Measurements from ENCODE around the gene GMDS. TPM values are rescaled to one million over a fixed set of nuclear protein-coding genes. Genes with fewer than 3 reads are reported as not detected.

The GMDS gene
- total RNA-seq, 6 experiments from 2014 or later, result 13.2 to 18.0 (median 14.7) TPM

DNA sequence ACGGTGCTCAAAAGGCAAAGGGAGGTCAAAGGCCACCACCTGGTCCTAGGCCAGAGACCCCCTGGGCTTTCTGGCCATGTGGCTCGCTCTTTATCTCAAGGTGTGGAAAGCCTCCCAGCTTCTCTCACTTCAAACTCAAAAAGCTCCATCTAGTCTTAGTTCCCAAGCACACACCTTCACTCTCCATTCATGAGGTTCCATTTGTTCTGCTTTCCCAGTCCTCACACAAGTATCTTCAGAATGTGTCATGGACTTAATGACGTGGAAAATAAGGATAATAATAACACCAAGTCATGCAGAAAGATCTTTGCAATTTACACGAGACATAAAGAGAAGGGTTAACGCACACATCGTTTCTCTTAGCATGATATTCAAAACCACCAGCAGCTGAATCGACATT, 219.3 kb downstream of the GMDS start:
- H3K27me3 Mint-ChIP-seq (ENCODE audit: insufficient read depth), result no peaks in the 10 kb centered on the region
- no peak for DNase-seq
- peaks cover 29% of the 10 kb centered on the region for H3K4me1 Mint-ChIP-seq (ENCODE audit: low read depth)
- no peaks in the 10 kb centered on the region for H3K9me3 Mint-ChIP-seq
- no peaks in the 10 kb centered on the region for H3K36me3 Mint-ChIP-seq (ENCODE audit: low read depth)
- no peak overlapping the region for H3K4me3 Mint-ChIP-seq
- TF ChIP-seq, protein P1, sequence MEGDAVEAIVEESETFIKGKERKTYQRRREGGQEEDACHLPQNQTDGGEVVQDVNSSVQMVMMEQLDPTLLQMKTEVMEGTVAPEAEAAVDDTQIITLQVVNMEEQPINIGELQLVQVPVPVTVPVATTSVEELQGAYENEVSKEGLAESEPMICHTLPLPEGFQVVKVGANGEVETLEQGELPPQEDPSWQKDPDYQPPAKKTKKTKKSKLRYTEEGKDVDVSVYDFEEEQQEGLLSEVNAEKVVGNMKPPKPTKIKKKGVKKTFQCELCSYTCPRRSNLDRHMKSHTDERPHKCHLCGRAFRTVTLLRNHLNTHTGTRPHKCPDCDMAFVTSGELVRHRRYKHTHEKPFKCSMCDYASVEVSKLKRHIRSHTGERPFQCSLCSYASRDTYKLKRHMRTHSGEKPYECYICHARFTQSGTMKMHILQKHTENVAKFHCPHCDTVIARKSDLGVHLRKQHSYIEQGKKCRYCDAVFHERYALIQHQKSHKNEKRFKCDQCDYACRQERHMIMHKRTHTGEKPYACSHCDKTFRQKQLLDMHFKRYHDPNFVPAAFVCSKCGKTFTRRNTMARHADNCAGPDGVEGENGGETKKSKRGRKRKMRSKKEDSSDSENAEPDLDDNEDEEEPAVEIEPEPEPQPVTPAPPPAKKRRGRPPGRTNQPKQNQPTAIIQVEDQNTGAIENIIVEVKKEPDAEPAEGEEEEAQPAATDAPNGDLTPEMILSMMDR (IDR thresholded peaks at IDR 0.05), result no peak
- H3K27ac Mint-ChIP-seq, result no peak overlapping the region

DNA sequence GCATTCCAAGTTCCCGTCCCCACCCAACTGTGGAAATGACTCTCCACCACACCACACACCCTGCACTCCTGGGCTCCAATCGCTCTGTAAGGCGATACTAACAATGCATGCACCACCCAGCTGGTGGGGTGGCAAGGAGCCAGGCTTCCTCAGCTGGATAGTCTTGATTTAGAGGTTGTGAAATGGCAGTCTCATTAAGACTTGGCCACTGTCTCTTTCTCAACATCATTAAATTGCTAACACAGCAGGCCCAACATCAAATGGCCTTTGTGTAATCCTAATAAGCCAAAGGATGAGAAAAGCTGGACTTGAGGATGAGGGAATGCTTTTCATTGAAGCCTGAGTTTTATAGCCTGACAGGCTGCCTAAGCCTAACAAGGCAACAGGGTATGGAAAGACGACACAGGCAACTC, 223.7 kb downstream of the GMDS start:
- TF ChIP-seq, protein P1 (IDR thresholded peaks at IDR 0.05), result no peak

DNA sequence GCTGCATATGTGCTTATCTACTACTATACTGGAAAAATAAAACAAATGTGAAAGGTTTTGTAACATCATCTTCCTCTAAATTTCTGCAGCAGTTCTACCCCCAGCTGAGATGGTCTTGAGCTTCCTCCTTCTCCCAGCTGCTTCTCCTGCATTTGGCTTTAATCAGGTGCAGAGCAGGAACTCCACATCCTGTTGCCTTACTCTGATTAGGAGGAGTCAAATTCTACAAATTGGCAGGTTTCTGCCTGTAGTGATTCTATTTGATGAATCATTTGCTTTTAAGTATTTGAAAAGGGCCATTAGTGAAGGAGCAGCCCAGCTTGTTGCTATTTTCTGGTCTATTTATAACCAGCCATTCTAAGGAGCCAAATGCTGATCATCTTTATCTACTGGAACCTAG, 224.5 kb downstream of the GMDS start:
- DNase-seq, result peak; percentile 52

More for the DNA sequence above, 223.7 kb downstream of the GMDS start:
- no peaks in the 10 kb centered on the region for H3K9me3 Mint-ChIP-seq
- H3K4me1 Mint-ChIP-seq (ENCODE audit: low read depth), result peaks cover 25% of the 10 kb centered on the region
- DNase-seq, result peak; percentile 43
- peak overlapping the region; percentile 45 for H3K4me3 Mint-ChIP-seq
- H3K36me3 Mint-ChIP-seq (ENCODE audit: low read depth), result no peaks in the 10 kb centered on the region
- H3K27me3 Mint-ChIP-seq (ENCODE audit: insufficient read depth), result no peaks in the 10 kb centered on the region
- peak overlapping the region; percentile 64 for H3K27ac Mint-ChIP-seq

DNA sequence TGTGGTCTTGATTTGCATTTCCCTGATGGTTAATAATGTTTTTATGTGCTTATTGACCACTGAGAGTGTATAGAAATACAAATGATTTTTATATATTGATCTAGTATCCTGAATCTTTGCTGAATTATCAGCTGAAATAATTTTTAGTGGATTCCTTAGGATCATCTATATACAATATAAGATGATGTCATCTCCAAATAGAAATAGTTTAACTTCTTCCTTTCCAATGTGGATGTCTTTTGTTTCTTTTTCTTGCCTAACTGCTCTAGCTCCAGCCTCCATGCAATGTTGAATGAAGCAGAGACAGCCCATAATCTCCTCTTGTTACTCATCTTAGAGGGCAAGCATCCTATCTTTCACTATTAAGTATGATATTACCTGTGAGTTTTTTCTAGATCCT, 226.4 kb downstream of the GMDS start:
- Mint-ChIP-seq H3K4me3 (no peak overlapping the region), H3K27ac (no peak overlapping the region), H3K9me3 (peaks cover 14% of the 10 kb centered on the region; the same call in 1 of the 2 replicates), H3K4me1 (ENCODE audit: low read depth) (peaks cover 21% of the 10 kb centered on the region), H3K36me3 (ENCODE audit: low read depth) (peaks cover 18% of the 10 kb centered on the region), H3K27me3 (ENCODE audit: insufficient read depth) (no peaks in the 10 kb centered on the region)
- TF ChIP-seq, protein P1 (IDR thresholded peaks at IDR 0.05), result no peak
- no peak for DNase-seq

More for the DNA sequence above, 224.5 kb downstream of the GMDS start:
- TF ChIP-seq, protein P1 (IDR thresholded peaks at IDR 0.05), result no peak
- Mint-ChIP-seq H3K27me3 (ENCODE audit: insufficient read depth) (no peaks in the 10 kb centered on the region), H3K4me3 (peak overlapping the region; percentile 39; the same call in 1 of the 2 replicates), H3K36me3 (ENCODE audit: low read depth) (peaks cover 6% of the 10 kb centered on the region; the same call in 1 of the 2 replicates), H3K4me1 (ENCODE audit: low read depth) (peaks cover 25% of the 10 kb centered on the region), H3K9me3 (no peaks in the 10 kb centered on the region), H3K27ac (peak overlapping the region; percentile 64)

DNA sequence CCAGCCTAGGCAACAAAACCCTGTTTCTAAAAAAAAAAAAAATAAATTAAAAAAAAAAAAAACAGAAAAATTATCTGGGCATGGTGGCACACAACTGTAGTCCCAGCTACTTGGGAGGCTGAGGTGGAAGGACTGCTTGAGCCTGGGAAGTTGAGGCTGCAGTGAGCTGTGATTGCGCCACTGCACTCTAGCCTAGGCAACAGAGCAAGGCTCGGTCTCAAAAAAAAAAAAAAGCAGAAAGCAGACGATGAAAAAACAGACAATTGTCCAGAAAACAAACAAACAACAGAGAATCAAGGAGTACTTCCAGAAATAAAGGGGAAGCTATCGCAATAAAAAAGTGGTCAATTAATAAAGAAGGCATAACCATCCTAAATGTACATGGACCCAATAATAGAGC, 229.4 kb downstream of the GMDS start:
- TF ChIP-seq, protein P1 (IDR thresholded peaks at IDR 0.05), result no peak

More for the DNA sequence above, 229.4 kb downstream of the GMDS start:
- Mint-ChIP-seq H3K4me3 (no peak overlapping the region), H3K27me3 (ENCODE audit: insufficient read depth) (no peaks in the 10 kb centered on the region), H3K27ac (no peak overlapping the region), H3K9me3 (peaks cover 14% of the 10 kb centered on the region; the same call in 1 of the 2 replicates), H3K36me3 (ENCODE audit: low read depth) (peaks cover 22% of the 10 kb centered on the region), H3K4me1 (ENCODE audit: low read depth) (peaks cover 7% of the 10 kb centered on the region)
- DNase-seq, result no peak
